Activated T-cell treated with anti-CD3 and anti-CD28 coated beads, Interleukin-2, amount 50 U/mL, for 1 hour (primary cell): Measurements from ENCODE around the gene PMEPA1.

Source experiments
- DNase-seq: peaks from one replicate; pipeline ENCODE4 v3.0.0-alpha.2; 2020

PMEPA1 gene

DNA sequence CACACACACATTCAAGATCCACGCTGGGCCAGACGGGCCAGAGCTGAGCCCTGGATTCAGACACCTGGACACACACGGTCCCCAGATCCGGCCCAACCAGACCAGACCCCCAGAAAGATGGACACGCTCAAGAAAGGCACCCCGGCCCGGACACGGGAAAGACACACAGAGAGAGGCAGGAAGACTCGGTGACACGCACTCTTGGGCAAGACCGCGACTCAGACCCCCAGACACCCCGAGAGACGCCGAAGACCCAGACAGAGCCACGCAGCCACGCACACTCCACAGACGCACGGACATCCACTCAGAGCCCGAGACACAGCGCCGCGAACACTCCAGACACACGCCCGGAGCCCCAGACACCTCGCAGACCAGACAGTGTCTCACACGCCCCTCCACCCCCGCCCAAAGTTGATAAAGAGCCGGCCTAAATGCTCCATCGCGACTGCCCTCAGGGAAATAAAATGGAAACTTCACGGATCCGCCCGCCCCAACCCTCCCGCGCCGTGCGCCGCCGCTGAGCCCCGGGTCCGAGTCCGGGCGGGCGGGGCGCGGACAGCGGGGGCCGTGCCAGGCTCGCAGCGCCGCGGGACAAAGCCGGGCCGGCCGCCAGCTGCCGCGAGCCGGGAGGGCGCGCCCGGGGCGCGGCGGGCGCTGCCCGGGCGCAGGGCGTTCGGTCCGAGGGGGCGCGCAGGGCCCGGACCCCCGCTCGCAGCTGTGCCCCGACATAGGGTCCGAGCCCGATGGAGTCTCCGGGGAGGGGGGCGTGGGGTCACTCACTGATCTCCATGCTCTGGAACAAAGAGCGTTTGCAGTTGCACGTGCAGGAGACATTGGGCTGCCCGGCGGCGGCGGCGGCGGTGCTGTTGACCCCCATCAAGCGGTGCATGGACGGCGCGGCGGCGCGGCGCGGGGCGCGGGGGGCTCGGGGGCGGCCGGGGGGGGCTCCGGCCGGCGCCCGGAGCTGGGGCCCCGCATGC is 831 bp downstream of the PMEPA1 start:
- peak; percentile 61 for DNase-seq

DNA sequence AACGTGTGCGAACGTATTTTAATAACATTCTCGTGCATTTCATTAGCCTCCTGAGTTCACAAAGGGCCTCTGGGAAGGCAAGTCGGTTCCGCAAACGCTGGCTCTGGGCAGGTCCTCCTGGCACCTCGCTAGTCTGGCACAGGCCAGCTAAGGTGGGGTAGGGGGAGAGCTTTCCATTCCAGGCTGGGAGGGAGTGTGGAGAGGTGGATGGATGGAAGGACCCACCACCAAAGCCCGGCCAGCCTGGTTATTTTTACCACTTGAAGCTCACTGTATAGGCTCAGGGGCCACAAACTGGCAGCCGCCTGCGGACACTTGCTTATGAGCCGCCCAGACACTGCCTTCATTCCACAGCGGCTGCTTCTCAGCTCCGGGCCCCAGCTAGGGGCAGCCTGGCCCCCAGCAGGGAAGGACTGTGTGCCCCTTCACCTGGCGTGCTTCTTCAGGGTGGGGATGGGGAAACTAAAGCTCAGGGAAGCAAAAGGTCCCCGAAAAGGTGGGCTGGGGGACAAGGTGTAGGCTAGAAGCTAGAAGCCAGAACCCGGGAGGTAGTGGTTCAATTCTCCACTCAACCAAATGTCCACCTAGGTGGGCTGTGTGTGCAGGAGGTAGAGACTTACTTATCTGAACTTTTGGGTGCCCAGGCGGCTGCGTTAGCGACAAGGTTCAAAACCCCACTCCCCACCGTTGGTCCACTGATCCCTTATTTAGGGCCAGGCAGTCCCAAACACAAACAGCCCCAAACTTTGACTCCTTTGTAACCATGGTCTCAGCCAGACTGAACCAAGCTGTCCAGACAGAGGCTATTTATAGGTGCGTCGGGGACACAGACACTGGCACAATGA is 1.7 kb downstream of the PMEPA1 start:
- no peak for DNase-seq

DNA sequence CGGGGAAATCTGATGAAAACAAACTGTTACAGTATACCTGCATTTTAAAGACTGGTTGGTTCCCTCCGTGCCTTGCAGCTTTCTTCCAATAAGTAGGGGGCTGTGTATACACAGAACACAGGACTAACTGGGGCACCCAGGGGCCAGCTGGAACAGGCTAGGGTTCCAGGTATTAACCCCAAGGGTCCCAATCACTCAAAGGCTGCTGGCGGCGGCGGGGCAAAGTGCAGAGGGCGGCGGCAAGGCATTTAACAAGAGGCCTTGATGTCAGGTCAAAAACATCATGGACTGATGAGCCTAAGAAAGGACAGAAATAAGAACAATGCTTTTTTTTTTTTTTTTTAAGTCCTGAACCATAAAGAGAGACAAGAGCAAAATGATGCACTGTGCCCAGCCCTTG is 2.5 kb downstream of the PMEPA1 start:
- DNase-seq: no peak

DNA sequence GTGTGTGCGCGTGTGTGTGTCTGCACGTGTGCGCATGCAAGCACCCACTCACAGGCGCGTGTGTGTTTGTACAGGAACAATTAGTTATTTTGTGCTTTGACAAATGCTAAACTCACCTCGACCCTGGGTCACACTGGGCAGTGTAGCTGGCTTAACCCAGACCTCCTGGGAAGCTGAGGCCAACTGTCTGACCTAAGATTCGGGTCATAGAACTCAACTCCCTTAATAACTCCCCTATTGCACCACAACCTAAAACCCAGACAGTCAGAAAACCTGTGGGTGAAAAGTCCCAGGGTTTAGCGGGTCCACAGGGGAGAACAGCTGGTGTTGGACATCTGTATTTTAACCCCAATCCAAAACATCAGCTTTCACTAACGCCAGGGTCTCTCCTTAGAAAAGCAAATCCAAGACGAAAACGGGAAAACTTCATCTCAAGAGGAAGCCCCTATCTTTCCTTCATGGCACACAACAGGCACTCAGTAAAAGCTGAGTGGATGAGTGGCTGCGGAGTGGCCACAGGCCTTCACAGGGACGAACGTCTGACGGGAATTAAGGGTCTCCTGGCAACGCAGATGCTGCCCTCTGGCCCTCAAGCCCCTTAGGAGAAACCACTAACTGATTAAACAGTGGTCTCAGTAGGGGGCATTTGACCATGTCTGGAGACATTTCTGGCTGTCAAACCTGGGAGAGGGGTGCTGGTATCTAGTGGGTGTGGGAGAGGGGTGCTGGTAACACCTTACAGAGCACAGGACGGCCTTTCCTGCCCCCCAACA is 4.5 kb downstream of the PMEPA1 start:
- no peak for DNase-seq

DNA sequence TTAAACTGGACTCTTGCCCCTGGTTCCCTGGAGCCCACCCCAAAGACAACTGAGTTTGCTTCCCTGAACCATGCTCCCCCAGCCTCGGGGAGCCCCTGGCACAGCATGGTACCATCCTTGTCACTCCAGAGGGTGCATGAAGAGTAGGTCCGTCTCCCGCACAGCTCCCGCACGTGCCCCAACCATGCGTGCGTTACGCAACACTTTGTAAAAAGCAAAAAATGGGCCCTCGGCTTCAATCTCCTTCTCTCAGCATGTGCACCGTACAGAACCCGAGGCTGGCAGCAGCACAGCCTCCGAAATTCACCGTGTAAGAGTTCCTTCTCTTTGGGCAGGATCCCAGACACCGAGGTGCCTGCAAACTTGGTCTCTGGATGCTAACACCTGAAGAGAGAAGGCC is 5.6 kb downstream of the PMEPA1 start:
- DNase-seq: no peak

DNA sequence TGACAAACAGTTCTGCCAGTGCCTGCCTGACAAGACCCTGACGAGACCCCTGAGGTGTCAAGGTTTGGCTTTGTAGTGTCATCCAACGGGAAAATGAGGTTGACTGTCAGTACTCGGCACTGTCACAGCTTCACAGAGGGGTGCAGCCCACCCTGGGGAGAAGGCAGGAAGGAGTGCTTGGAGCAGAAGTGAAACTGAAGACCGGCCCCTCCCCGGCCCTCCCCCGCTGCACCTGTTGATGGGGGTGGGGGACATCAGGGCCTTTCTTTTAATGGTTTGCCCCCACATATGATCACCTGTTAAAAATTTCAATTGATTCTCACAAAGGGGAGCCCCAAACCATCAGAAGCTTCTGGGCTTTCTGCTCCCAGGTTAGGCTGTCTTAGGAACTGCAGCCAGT is 6.8 kb downstream of the PMEPA1 start:
- no peak for DNase-seq

DNA sequence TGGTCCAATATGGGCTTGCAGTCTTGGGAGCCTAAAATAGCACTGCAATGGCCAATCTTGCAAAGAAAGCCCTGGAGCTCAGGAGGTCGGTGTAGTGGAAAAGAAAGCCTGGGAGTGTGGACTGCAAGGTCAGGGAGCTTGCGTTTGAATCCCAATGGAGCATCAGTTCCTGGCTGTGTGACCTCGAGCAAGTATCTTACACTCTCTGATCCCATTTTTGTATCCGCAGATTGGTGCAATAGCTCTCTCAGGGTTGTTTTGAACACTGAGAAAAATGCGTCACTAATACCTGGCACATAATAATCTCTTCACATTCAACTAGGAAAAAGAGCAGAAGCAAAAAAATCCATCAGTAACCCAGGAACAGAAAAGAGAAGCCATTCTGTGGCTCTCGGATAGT is 7.3 kb downstream of the PMEPA1 start:
- DNase-seq: no peak

DNA sequence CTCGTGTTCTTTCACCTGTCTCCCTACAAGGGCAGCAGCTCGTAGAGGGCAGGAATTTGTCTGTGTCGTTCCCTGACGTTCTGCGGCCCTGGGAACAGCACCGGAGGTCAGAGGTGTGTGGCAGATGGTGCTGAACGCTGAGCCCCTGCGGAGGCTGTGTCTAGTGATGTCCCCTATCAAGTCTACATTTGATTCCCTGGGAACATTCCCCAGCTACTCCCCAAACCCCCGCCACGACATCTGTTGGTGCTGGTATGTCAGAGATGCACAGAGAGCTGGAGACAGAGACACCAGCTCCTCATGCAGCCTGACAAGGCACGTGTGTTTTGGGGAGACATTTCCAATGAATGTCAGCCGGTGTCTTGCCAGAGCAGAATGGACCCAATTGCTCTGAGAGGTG is 7.7 kb downstream of the PMEPA1 start:
- no peak for DNase-seq

DNA sequence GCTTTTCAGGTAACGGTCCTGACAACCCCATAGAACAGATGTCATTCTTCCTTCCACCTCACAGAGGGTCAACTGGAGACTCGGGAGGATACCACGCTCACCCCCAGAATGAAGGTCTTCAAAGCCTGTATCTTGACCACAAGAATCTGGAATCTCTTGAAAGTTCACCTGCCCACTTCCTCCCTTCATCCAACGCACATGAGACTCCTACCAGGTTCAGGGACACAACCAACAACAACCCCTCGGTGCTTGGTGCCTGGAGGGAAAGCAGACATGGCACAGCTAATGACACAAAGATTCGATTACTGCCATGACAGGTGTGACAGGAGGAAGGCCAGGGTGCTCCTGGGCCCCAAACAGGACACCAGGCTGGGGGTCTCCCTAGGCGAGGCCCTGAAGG is 8.2 kb downstream of the PMEPA1 start:
- no peak for DNase-seq

DNA sequence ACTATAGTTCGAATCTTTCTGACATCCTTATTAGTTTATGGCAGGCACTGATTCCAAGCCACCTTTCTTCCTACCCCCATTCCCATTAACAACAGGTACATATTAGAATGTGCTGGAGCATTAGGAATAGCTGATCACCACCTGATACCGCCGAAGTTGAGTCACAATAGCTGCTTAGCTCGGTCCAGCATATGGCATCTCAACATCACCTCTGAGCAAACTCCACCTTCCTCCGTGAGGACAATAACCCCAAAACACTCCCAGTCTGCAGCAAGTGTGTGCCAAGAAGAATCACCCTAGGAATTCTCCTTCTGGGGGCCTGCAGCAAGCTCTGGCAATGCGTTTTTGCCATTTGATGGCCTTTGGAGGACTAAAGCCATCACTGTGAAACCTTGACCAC is 8.7 kb downstream of the PMEPA1 start:
- DNase-seq: no peak

DNA sequence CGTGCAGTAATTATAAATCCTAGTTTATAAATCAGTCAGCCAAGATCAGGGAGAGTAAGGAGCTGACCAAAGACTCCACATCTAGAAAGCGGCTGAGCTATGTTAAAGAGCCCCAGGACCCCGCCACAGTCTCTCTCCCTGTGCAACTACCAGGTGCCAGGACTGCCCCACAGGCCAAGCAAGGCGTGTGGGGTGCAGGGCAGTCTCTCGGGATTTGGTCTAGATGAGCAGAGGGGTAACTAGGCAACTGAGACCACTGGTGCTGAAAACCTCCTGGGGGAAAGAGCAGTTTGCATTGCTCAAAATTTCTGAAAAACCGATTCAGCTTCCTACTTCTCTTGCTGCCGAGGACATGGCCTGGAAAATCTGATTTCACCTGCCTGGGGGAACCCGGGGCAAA is 10.4 kb downstream of the PMEPA1 start:
- DNase-seq: no peak

DNA sequence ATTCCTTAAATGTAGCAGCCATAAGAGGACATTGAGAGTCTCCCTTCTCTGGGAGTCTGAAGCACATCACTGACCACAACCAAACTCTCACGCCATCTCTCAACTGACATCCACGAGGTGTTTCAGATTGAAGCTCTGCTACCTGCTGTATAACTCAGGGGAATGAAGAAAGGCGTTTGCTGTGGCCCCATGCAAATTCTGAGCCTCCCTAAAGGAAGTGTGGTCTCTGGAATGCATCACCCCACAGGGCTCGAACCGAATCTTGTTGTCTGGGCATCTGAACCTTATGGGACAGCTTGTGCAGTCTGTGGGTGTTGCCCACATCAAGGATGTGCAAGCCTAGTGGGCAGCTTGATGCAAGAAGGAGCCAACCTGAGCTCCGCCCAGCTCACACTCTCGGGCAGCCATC is 10.9 kb downstream of the PMEPA1 start:
- no peak for DNase-seq

DNA sequence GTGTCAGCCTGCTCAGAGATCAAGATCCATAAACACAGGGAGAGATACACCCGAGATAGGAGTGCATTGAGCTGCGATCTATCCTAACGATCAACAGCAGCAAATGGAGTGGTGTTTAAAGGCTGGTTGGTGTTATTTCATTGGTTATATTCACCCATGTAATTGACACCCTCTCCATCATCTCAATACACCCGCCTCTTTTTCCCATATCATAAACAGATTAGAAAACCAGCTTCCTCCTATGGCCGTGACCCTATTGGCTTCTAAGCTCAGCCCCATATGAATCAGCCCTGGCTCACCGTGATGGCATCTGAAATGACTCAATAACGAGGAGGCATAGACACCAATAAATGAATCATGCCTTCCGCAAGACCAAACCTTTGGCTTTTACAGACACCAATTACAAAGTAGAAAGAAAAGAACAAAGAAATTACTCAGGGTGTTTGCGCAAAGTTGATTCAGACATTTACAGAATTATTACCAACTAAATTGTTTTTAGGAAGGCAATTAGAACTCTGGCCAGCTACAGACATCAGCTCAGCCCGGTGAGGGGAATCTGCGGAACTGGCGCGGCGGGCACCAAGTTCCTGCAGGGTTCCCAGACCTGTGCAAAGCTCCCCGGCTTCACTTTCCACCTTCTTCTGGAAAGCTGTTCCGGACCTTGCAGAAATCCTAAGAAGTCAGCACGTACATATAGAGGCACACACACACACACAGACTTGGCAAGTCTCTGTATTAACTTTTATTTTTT is 11.5 kb downstream of the PMEPA1 start:
- DNase-seq: no peak

DNA sequence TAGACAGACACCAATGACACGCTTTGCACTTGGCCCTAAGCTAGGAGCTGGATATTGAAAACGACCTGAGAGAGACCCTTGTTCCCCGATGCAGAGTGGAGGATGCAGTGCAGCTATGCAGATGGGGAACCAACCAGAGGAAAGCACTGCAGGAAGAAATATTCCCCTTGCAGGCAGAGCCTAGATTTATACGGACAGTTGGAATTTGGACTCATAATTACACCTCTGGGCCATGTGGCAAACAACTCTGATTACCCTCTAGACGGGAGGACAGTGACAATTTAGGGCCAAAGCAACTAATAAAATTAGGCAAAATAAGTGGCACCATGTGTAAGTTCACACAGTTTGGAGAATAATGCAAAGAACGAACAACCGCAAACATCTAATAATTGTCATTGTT is 12.3 kb downstream of the PMEPA1 start:
- no peak for DNase-seq

DNA sequence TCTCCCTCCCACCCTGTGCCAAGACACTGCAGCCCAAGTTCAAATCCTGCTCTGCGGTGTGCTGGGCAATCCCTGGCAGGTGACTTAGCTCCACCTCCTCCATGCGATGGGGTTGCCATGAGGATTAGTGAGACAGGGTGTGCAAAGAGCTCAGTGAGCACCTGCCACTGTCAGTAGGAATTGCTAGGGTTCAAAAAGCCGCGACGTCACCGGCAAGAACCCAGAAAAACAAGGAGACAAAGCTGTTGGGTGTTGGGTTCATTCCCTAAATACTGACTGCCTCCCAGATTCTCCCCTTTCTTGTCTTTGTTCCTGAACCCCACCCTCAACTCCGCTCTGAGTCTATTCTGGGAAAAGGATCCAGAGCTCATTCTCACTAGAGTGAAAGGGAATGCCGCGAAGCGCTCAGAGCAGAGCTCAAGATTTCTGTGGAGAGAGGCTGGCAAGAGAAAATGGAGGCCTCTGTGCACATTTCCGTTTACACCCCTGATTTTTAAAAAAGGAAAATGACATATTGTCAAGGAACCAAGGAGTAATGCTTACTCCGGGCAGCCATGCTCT is 13.3 kb downstream of the PMEPA1 start:
- DNase-seq: no peak

DNA sequence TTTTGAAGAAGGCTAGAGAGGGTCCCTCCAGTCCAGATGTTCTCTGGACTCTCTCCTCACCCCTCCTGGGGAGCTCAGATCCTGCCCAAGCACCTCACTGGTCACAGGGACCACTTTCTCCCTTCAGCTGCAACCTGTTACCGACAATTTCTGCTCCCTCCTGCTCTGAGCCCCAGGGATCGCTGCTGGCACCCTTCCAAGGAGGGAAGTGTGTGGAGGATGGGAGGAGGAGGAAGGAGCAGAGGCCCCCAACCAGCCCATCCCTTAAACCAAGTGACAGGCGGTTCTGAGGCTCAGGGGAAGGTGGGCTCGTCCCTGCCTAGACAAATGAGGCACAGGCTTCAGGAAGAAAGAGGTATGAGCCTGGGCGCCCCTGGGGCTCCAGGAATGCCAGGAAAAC is 13.9 kb downstream of the PMEPA1 start:
- no peak for DNase-seq

DNA sequence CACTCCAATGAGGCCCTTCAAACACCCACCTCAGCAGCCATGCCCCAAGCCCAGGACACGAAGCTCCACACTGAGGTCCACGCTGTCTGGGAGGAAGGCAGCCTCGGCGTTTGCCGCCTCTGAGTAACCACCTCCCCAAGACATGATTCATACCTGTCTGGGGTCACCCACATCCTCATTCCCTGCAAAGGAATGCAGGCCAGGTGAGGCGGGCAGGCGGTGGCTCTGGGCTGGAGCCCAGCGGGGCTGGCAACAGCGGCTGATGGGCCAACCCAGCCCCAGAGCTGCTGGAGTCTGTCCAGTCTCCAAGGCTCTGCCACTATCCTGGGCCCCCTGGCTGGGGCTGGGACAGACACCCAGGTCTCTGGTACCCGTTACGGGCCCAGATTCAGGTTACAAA is 14.8 kb downstream of the PMEPA1 start:
- peak; percentile 42 for DNase-seq

DNA sequence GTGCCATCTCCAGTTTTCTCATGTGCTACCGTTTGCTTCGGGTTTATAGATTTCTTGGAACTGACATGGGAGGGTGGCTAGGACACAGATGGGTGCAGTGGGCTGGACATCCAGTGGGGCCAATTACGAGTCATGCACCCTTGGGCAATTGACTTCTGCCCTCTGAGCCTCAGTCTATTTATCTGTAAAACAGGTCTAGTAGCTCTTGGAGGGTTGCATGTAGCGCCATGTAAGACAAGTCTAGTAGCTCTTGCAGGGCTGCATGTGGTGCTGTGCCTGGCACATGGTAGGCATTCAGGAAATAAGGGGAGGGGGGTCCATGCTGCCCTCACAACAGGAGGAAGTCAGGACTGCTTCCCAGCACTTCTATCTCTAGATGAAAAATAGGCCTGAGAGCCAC is 15.3 kb downstream of the PMEPA1 start:
- no peak for DNase-seq

DNA sequence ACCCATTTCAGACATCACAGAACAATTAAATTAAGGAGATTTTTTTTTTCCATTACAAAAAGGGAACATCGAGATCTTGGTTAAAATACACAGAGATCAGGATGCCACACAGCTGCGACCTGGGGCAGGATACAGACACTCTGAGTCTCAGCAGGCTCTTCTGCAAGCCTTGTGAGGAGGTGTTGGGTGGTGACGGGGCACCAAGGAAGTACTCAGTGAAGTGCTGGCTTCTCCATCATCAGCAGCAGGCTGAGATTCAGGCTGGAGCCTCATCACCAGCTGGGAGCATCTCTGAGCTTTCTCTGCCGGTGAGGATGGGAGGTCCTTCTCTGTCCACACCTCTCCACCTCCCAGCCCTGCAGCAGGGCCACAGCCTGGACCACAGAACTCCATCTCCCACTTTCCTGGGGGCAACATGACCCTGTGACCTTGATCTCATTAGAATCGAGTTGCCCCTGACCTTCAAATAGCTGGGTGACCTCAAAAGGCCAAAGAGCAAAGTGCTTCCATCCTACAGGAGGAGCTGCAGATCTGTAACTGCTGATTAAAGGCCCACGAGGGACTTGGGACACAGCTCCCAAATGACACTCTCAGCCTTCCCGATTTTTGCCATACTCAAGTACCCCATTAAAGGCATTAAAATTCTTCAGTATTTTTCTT is 16.0 kb downstream of the PMEPA1 start:
- no peak for DNase-seq

DNA sequence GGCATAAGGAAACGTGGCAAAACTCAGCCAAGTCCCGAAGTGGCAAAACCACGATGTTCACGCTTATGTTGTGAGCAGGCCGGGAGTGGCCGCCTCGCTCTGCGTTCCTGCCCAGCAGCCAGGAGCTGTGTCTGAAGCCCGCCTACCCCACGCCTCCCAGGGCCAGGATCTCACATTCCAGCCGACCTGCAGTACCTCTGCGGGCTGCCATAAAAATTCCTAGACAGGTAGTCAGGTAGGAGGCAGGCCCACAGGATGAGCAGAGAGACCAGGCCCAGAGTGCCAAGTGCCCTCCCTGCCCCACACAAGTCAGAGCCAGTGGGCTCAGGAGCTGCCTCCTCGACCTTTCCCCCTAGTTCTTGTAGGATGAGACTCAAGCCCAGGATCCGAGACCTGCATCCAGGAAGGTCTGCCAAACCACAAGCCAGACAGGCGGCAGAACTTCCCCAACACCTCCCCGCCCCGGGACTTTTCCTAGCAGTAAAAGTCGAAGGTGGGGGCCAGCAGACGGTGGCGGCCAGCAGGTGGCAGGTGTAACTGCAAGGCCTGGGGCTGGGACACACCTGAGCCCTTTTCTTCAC is 16.7 kb downstream of the PMEPA1 start:
- DNase-seq: no peak

DNA sequence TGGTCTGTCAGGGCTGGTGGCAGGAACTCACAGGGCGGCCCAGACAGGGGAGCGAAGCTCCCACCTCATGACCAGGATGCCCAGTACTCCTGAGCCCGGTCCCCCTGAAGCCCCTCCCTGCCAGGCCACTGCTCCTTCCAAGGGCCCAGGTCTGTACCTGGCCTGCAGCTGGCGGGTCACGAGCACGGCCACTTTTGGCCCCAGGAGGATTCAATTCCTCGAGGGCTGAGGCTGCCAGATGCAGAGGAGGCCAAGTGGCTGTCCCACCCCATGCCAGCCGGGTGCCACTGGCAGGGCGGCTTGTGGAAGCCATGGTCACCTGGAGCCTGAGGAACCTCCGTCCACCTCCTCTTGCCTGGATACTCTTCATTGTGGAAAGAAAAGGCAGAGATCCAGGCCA is 17.4 kb downstream of the PMEPA1 start:
- DNase-seq: no peak
